Superior temporal gyrus (tissue), 1 donor: ENCODE data around the gene ZNF778.

ENCODE experiments used
- DNase-seq: peaks from one replicate; pipeline ENCODE4 v3.0.0-alpha.2; 2016; ENCODE audit errors: extremely low spot score

ZNF778 gene

GRCh38 chr16:89193576-89194293 lies 23.8 kb upstream of the ZNF778 start:
- no peak for DNase-seq

- no peak for DNase-seq
Observed at GRCh38 chr16:89194340-89195311, 22.9 kb upstream of the ZNF778 start.

GRCh38 chr16:89195521-89196171 lies 21.9 kb upstream of the ZNF778 start:
- no peak for DNase-seq

DNA sequence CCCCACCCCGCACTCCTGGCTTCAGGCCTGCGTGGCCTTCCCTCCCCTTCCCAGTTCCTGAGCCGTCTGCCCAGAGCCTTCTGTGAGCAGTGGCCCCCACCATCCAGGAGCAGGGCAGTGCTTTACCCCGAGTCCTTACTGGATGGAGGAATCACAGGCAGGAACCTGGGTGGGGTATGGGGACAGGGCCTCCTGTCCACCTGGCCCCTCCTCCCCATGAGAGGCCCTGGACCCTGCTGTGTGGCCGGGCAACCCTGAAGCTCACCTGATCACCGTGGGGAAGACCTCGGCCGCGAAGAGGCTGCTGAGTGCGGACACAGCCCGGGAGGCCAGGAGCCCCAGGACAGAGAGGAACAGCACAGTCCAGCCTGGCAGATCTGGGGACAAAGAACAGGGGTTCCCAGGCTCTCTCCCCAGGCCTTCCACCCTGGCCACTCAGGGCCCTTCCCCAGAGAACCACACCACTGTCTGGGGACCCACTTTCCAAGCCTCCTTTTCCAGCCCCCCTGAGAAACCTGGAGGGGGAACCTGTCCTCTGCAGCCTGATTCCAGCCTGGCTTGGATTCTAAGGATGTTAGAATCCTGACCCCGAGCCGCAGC lies 20.4 kb upstream of the ZNF778 start:
- DNase-seq, result no peak

- DNase-seq, result no peak
Observed at GRCh38 chr16:89197633-89198416, 19.7 kb upstream of the ZNF778 start.

- no peak for DNase-seq
Observed at GRCh38 chr16:89198417-89199240, 18.9 kb upstream of the ZNF778 start.

DNA sequence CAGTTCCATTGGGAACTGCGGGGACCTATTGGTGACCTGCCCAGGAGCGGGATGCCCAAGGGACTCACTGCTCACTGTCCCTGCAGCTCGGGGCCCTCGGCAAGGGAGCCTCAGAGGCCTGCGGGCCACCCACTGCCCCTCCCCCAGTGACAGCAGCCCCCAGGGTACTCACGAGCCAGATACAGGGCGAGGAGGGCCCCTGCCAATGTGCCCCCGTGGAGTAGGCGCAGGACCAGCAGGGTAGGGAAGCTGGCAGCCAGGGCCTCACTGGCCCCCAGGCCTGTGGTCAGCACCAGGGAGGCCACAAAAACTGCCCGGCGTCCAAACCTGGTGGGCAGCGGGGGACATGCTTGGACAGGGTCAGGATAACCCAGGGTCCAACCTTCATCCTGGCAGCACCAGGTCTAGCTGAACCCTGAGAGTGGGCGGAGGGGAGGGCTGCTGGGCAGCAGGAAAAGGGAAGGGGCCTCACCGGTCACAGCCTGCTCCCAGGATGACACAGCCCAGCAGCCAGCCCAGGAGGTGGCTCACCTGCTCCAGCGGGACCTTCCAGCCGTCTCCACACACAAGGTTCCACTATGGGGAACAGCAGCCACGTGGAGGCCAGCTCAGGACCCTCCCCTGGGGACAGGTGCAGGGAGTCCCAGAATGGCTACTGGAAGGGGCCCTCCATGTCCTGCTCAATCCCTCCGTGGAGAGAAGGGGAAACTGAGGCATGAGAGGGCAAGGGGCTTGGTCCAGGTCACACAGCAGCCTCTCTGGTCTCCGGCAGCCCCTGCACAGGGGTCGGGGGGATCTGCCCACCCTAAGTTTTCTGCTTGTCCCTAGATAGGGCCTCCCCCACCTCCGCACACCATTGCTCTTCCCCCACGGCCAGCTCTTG lies 18.0 kb upstream of the ZNF778 start:
- DNase-seq, result no peak

DNA sequence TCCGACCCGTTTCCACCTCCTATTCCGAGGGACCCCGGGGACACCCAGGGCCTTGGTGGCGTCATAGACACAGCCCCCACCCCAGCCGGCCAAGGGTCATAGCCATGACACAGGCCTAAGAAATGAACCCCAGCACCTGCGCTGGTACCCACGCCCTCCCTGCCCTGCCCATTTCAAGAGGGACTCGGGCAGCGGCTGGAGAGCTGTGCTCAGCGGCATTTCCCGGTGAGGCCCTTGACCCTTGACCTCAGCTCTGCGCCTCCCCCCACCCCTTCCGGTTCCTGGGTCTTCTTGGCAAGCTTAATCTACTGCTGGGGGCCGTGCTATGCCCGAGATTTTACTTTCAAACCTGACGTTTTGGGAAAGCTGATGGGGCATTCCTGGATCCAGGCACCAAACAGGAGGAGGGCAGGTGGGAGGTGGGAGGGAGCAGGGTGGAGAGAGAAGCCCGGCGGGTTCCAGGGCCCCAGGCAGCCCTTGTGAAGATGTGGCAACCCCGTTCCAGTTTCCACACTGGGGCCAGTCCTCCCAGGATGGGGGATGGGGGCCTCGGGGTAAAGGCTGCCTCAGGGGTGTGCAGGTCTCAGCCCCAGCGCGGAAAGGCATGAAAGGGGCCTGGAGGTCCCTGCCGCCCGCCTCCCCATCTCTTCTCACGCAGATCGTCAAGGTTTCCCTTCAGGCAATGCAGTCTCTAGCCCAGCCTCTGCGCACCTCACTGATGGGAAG lies 17.2 kb upstream of the ZNF778 start, which contains the start of gene SLC22A31:
TSS of gene SLC22A31 (minus strand) at position 414 of the 726 bp plus-strand sequence. CDS start at position 378, 36 bp downstream.
- DNase-seq, result no peak

DNA sequence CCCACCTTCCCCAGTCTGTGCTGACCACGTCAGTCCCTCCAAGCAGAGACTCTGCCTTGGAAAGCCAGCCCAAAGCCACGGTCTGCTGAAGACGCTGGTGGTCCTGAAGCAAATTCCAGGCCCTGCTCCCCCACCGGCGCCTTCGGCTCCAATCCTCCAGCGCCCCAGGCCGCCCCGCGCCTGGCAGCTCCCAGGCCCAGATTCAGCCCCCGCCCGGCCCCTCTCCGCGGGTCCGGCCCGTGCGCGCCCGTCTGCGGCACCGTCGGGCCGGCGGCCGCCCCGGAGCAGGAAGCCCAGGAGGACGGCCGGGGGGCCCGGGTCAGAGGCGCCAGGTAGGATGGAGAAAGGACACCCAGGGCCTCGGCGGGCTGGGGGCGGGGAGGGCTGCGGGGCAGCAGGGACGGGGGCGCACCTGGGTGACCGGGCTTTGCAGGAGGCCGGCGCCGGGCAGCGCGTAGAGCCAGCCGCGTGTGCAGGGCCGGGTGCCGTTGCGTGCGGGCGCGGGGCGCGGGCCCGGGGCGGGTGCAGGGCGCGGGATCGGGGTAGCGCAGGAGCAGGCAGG lies 16.6 kb upstream of the ZNF778 start:
- DNase-seq, result no peak

DNA sequence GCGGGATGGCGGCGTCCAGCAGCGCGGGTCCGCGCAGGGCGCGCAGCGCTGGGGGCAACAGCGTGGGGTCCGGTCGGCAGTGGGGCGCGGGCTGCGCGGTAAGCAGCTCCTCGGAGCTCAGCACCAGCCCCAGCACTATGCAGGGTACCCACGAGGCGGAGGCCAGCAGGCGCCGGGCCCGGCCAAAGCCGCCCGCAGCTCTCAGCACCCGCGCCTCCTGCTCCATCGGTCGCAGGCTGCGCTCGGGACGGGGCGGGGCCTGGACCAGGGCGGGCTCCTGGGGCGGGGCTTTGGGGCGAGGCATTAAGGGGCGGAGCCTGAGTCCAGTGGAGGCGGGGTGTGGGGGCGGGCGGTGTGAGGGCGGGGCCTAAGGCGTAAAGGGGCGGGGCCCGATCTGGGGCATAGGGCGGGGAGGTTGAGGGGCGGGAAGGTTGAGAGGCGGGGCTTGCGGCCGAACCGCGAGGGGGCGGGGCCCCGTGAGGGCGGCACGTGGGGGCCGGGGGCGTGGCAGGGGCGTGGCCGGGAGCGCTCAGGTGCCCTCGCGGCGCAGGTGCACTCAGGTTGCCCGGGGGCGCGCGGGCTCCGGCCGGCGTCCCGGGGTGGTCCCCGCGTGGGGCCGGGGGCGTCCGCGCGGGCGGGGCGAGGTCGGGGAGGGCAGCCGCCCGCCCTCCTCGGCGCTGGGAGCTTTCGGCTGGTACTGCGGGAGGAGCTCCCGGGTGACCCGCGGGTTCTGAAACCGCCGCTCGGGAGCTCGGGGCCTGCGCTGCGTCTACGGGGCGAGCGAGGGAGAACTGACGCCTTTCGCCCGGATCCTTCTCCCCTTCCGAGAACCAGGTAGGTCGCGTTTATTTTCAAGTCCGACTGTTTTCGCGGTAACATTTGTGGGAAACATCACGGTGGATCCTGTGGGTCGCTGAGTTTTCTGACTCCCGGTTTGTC lies 15.8 kb upstream of the ZNF778 start:
- no peak for DNase-seq

DNA sequence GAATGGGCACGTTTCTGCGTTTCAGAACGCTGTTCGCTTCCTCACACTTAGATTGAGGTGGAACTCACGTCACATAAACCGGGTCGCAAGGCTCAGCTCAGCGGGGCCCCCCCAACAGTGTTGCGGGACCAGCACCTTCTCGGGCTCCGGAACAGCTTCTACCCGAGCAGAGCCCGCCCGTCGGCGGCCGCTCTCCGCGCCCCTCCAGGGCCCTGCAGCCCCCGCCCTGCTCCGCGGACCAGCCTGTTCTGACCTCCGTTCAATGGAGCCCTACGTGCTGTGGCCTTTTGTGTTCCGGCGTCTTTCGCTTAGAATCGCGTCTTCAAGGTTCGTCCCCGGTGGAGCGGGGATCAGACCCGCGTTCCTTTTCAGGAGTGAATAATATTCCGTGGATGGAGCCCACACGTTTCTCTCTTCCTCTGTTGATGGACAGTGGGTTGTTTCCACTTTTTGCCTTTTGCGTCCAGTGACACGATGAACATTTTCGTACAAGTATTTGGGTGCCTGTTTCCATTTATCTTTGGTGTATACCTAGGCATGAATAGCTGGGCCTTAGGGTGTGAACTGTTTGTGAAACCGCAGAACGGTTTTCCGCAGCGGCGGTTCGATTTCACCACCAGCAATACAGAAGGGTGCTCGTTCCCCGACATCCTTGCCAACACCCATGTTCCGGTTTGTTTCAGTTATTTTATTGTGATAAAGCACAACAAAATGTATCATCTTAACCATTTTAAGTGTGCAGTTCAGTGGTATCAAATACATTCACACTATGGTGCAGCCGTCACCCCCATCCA lies 14.9 kb upstream of the ZNF778 start:
- no peak for DNase-seq

DNA sequence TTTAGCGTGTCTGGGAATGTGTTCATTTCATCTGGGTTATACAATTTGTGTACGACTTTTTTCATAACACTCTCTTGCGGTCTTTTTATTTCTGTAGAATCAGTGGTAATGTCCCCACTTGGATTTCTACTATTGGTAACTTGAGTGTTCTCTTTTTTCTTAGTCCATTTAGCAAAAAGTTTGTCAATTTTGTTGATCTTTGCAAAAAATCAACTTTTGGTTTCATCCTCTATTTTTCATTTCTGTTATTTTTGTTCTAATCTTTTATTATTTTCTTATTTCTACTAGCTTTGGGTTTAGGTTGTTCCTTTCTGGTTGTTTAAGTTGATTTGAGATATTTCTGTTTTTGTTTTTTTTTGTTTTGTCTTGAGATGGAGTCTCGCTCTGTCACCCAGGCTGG lies 9.5 kb upstream of the ZNF778 start:
- DNase-seq, result no peak

DNA sequence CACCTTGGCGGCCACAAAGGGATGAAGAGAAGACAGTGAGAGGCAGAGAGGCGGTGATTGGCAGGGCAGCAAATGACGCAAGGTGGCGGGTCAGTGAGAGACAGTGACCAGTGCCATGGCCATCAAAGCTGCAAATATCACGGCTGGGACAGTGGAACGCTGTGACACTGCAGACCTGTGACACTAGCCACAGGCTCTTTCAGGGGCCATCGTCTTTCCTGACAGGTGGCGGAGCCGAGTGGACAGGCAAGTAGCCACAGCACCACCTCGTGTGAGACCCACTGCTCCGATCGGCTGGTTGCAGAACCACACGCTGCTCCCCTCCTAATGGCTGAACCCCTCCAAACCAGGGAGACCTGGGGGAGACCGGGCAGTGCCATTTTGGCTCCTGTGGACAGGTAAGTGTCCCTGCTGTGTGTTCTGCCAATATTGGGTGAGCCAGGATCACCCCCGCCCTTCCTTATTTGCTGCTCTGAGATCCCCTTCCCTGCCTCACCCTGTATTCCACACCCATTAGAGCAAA lies 7.9 kb upstream of the ZNF778 start:
- no peak for DNase-seq

DNA sequence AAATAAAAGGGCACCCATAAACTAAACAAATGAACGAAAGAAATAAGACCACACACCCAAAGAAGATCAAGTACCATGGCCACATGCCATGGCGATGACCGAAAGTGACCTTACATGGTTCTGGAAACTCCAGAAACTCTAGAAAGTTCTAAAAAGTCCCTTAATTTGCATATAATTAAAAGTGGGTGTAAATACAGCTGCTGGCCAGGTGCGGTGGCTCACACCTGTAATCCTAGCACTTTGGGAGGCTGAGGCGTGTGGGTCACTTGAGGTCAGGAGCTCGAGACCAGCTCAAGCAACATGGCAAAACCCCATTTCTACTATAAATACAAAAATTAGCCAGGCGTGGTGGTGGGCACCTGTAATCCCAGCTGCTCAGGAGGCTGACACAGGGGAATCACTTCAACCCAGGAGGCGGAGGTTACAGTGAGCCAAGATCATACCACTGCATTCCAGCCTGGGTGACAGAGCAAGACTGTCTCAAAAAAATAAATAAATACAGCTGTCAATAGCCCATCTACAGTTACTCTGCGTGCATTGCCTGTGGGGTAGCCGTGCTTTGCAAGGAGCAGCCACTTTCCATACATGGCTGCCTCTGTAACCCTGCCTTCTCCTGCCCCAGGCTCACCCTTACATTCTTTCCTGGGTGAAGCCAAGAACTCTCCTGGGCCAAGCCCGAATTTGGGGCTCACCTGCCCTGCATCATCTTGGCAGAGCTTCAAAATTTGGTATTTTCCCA lies 7.2 kb upstream of the ZNF778 start:
- no peak for DNase-seq

DNA sequence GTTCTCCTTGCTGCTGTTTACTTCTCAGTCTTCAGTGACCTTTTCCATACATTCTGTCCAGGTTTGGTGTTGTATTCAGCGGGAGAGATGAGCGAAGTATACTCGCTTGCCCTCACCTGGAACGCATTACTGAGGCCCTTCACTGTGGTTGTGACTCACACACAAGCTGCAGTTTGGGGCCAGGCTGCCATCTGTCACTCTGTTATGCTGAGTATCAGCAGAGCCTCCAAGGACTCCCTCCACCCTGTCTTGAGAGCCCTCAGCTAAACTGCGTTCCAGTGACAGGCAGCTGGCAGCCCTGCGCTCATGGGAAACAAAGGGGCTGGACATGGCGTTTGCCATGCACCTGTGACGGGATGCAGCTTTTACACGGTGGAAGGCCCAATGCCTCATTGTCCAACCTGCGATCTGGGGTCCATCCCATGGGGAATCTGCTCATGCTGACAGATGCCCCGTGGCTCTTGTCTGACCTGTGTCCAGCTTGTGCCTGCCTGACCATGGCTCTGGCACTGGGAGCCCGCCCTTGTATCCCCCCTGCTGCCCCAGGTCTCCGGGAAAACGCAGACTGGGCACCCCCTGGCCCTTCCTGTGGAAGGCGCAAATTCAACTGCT lies 6.5 kb upstream of the ZNF778 start:
- DNase-seq, result no peak
